ENCODE measurements around the gene SYT15.

- TF ChIP-seq CTCF (IDR thresholded peaks at IDR 0.05) (no peak), POLR2A (IDR thresholded peaks at IDR 0.05) (no peak)
Observed at GRCh38 chr10:46538155-46538554, 40.8 kb upstream of the SYT15 start.

Data from lower leg skin (tissue), 3 donors.